GM21447 (cell line): Measurements from ENCODE around the gene AKAP13.

Experiments used
- ATAC-seq: cut with Tn5 transposase; IDR thresholded peaks from one replicate; pipeline ENCODE4 v1.9.1; 2021; ENCODE audit not compliant: unreplicated experiment

AKAP13 gene

DNA sequence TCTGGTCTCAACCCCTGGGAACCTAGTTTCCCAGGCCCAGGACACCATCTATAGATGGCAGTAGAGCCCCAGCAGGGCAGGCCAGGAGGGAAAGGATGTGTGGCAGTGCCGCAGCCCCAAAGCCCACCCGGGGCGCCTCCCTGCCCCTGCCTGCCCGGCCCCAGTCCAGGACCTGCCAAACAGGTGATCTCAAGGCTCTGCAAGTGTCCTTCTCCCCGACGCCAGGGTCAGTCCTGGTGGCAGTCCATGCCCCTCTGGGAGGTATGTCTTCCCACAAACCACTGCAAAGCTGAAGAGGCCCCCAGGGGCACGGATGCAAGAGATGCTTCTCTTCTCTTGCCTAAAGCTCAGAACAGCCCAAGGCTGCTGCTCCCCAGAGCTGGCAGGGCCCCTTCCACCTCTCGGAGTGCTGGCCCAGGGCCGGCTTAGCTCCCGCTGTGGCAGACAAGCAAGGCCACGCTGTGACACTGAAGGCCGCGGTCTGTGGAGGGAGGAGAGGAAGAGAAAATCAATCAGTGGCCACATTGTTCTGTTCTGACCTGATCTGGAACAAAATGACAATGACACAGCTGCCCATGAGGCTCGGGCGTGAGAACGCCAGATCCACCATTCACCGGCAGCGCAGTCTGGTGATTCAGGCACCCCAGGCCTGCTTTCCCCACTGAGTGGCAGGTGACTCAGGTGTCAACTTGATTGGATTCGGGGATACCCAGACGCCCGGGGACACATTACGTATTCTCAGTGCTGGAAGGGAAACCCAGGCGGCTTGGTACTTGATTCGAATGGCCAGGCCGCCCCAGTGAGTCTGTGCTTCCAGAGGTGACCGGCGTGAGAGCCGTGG, 380.3 kb downstream of the AKAP13 start:
- no peak for ATAC-seq

DNA sequence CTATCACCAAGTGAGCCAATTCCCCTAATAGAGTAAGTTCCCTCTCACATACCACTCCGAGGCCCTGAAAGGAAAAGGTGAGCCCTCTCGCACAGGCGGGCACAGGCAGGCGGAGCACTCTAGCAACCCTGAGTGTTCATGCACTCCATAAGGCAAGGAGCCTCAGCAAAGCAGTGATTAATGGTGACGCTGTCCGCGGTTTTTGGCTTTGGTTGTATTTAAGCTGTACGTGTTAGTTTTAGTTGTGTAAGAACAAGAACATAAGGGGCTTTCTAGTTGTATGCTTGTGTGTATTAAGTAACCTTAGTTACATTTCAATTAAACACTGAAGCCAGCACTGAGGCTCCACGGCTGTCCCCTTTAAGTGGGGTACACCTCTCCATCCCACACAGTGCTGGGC, 381.2 kb downstream of the AKAP13 start:
- ATAC-seq: no peak

DNA sequence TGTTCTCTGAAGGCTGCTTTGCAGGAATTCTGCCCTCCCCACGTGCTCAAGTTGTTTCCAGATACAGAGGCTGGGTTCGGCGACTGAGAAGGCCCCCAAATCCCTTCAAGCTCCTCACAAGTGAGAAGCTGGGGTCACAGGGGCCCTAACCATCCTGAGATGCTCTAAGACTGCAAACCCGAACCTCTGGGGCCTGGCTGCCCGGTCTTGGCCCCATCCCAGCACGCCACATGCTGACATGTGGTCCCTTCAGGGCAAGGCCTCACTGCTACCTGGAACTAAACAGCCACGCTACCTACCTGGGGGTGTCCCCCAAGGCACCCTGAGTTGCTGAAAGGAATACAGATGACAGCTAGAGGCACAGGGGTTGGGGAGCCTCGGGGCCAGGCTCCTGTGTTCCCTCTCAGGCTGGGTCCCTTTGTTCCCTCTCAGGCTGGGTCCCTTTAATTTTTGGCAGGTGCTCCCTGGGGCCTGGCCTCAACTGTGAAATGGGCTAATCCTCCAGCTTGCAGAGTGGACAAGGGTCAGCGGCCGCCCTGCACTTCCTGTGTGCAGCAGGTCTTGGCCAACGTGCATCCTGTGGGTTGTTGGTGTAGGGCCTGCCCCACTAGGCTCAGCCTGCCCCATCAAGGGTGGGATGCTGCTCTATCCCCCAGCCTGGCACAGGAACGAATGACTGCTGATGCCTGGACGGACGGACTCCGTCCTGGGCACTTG, 381.8 kb downstream of the AKAP13 start:
- no peak for ATAC-seq

DNA sequence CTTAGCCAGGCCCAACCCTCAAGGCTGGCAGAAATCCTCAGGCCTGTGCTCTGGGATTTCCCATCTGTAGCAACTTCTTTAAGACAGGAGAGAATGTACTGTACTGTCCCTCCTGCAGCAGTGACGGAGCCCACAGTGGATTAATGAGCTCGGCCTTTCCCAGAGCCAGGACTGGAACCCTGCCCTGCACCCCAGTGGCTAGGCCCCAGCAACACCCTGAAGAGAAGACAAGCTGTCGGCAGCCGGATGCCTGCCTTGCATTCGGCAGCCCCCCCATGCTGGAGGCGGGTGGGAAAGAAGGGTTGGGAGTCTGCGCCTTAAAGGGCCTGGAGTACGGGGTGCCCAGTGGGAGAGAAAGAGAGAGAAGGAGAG, 382.3 kb downstream of the AKAP13 start:
- no peak for ATAC-seq

DNA sequence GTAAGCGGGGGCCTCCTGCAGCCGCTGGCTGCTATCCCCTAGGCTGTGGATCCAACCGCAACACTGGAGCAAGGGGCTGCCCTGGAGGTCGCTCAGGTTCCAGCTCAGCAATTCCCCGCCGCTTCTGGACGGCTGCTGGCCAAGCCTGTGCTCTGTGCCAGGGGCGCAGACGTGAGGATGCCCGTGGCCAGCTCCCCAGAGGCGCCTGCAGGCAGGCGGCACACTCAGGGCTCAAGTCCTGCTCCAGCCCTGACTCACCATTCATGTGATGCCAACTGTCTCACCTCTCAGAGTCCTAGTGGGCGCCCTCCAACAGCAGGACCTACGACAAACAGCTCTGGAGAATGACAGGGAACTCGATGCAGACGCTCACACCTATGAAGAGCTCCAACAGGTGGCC, 382.8 kb downstream of the AKAP13 start:
- no peak for ATAC-seq

DNA sequence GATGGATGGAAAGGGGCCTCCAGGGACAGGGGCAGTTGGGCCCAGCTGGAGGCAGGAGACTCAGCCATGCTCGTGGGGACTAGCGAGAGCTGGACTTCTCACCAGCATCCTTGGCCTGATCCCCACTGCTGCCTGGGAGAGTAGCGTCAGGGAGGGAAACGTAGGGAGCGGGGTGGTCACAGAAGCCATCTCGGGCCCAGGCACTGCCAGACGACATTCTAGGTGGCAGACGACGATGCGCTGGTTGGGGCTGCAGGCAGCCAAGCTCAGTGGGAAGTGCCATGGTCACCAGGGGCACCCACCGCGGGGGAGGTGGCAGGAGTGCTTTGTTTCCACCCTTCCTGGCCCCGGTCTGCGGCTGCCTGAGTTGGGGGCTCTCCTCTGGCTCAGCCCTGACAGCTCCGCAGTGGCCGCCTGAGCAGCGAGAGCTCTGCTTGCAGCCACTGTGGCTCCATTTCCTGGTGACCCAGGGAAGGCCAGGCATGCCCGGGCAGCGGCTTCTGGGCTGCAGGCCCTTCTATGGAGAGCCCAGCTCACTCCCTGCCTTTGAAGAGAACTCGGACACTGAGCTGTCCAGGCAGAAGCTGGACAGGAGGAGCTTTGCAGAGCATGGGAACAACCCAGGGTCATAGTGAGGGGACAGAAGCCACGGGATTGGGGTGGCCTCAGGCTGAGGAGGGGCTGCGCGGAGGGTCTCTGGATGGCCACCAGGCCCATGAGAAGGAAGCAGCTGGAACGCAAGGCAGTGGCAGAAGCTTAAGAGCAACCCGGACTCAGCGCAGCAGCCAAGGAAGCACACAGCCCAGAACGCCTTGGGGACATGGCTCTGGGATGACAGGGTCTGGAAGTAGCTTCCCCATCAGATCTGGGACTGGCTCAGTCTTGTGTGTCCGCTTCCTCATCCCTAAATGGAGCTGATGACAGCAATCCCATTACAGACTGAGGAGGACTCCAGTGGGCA, 383.6 kb downstream of the AKAP13 start:
- no peak for ATAC-seq

DNA sequence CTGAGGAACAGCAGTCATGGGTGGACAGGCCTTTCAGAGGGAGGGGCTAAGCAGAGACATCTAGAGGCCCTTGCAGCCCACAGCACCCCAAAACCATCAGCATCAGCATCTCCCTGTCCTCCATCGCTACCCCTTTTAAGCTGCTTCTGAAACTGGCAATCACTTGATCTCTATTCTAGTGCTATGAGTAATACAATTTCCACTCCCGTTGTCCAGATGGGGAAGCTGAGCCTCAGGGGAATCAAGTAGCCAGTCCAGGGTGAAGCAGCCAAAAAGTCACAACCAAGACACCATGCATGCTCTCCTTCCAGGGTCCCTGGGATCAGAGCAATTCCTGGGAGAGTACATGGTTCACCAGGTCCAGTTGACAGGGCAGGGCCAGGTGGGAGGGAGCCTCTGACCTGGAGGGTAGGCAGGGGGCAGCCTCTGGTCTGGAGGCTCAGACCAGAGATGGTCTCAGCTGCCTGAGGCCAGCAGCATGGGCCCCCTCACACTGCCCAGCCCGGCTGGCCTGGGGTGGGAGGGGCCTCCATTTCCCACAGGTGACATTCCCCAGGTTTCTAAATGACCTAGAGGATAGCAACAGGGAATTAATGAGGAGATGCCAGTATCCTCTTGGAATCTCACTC, 384.4 kb downstream of the AKAP13 start:
- ATAC-seq: no peak

DNA sequence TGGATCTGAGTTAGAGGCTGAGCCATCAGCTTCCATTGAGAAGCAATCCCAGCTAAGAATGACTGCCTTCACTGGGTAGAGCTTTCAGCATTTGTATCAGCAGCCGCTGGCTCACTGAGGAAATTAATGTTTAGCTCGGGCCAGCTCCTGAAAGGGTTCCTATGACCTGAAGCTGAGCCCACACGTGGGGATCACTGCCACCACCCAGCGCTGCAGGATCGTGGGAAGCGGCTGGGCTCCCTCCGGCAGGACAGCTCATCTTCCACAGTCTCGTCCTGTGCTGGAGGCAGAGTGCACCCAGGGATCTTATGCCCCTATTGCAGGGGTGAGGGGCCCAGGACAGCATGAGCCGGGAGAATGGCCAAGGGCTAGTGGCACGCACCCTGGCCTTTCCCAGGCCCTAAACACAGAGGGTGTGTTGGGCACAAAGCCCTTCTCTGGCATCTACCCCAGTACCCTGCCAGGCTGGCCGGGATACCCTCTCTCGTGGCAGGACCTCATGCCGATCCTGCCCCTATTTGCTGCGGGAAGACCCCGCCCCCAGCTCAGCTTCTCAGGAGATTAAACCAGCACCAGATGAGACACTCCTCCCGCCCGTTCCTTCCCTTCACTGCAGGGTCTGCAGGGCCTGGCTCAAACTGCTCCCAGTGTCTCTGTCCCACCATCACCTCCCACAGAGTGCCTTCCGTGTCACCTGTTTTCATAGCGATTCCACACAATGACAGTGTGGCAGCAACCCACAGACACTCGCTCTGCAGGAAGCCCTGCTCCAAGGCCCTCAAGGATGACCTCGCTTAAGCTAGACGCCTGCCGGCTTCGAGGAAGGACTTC, 385.8 kb downstream of the AKAP13 start:
- ATAC-seq: no peak

DNA sequence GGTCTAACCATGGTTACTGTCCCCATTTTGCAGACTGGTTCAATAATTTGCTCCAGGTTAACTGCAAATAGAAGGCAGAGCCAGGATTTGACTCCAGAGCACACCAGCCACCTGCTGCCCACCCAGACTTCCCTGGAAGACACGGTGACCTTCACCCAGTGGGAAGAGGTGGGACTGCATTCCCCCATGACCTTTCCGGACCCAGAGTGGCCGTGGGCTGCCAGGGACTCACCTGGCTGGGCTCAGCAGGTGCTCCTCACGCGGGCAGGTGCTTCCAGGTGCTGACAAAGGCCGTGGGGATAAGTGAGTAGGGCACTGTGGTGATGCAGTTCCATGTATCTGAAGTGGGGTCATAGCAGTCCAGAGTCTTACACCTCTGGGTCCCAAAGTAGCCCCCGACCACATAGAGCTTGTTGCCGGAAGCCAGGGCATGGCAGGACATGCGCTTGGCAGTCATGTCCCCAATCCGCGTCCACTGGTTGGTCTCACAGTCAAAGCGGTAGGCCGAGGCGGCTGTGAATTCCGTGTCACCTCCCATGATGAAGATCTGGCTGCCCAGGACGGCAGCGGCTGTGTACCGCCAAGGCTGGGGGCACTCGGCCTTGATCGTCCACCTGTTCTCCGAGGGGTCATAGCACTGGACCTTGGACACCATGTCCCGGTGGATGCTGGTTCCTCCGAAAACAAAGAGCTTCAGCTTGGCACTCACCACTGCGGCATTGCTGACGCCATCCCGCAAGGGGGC, 387.6 kb downstream of the AKAP13 start:
- no peak for ATAC-seq

DNA sequence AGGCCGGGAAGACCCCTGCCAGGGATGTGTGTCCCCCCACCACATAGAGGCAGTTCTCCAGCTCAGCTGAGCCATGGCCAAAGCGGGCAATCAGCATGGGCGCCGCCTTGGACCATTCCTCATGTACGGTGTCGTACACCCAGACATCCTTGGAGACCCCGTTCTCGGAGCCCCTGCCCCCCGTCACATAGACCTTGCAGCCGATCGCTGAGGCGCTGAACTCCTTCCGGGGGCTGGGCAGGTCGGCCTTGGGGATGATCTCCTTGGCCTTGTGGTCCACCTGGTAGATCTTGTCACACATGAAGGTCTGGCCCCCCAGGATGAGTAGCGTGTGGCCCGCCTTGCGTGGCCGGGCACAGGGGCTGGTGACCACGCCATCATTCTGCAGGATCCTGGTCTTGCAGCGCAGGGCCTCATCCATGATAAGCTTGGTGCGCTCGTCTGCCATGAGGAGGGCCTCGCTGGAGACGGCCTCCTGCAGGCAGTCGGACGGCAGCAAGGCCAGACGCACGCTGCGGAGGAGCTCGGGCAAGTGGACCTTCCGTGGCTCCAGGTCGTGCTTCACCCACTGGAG, 388.3 kb downstream of the AKAP13 start:
- ATAC-seq: no peak

DNA sequence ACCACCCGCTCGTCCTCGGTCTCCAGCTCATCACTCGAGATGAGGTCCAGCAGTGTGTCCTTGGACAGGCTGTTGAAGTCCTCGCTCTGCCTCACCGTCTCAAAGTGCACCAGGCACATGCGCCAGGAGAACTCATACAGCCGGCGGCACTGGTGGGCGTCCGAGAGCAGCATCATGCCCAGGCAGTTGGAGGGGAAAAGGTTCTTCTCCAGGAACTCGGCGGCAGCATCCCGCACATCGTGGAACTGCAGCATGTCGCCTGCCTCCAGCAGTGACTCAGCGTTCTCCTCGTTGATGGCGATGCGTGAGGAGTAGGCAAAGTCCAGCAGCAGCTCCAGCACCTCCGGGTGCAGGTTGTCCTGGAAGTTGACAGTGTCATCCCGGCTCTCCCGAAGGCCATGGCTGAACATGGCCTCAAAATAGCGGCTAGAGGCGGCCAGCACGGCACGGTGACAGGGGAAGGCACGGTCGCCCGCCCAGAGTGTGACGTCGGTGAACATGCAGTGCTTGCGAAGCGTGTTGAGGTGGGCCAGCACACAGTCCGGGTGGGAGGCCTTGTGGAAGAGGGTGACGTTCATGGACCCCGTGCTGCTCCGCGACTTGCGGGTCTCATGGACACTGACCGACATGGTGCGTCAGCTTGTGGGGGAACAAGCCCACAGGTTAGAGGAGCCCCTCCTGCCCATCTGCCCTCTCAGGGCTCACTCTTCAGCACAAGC, 388.9 kb downstream of the AKAP13 start:
- ATAC-seq: no peak

DNA sequence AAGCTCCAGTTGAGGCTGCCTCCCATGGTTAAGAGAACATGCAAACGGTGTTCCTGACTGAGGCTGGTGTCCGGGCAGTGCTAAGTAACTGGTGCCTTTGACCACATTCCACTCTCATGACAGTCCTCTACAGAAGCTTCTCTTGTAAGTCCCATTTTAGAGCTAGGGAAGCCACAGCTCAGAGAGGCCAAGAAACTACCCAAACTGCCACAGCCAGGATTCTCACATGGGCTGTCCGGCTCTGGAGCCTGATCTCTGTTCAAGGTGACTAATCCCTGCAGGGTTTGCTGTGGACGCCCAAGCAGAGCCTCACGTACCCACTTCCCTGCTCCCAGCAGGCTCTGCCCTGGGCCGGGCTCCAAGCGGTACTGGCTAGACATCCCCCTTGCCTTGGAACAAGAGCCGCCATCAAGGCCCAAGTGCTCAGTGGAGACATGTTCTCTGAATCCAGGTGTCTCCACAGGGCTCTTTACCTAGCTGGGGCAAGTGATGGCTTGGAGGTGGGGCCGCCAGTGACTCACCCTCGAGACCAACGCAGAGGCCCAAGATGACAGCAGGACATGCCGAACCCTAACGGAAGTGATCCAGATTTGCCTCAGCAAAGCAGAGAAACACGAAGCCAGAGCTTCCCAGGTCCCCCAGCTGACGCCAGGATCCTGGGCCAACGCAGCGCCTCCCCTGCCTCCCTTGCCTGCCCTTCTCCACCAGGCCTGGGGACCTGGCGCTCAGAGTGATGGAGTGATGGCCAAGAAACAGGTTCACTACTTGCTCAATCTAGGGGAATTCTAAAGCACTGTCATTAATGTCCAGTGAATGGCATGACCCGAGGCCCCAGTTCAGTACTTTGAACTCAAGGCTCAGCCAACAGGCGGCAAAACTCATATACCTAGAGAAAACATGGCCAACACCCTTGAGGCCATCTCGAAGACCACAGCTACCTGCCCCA, 390.0 kb downstream of the AKAP13 start:
- ATAC-seq: no peak

DNA sequence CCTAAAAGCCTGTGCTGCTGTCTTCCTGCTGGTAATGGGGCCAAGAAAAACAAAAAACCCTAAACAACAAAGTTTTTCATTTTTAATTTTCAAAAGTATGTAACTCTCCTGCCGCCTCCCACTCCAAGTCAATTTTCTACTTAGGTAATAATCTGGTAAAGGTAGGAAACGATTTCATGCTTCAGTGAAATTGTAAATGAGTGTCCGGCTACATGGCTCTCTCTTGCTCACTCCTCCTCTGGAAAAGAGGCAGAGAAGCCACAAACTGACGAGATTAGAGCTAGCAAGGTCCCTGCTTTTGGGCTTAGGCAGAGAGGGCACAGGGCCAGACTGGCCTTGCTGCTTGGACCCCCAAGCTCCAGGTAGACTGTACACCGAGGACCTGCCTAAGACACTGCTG, 390.9 kb downstream of the AKAP13 start:
- no peak for ATAC-seq

DNA sequence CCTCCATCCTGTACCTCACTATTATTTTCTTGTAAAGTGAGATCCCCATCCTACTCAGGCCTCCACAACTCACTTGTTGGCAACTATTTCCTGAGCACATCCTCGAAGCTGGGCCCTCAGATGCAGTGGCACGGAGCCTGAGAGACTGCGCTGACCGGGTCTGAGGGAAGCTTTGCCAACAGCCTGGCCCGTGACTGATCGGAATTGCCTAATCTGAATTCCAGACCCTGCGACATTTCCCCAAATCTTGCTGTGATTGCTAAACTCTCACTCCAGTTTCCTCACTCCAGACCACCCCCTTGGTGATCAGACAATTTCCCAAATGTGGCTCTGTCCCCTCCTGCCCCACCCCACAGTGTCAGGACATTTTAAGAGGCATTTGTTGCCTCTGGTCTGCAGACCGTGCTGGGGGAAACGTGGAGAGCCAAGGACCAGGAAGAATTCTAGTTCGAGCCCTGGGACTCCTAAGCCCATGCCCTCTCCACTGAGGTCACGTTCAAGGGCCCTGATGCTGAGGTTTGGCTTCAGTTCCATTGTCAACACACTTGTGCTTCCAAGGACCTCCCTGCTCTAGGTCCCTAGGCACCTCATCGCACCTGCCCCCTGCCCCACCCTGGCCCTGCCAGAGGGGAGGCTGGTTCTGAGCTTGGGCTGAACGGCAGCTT, 391.5 kb downstream of the AKAP13 start:
- ATAC-seq: no peak

DNA sequence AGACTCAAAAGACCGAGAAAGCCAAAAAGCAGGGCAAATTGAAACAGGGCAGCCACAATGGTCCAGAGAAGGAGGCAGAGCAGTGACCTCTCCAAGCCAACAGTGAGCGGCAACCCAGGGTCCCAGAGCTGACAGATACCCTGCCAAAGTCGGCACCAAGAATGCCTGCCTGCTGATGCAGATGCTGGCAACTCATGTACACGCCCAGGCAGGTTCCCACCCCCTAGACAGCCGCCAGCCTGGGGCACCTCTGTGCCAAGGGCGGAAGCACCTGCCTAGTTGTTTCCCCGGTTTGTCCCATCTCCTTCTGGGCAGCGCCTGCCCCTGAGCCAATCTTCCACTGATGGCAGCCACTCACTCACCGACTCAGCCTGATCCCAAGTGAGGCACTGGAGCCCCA, 392.3 kb downstream of the AKAP13 start:
- ATAC-seq: no peak

DNA sequence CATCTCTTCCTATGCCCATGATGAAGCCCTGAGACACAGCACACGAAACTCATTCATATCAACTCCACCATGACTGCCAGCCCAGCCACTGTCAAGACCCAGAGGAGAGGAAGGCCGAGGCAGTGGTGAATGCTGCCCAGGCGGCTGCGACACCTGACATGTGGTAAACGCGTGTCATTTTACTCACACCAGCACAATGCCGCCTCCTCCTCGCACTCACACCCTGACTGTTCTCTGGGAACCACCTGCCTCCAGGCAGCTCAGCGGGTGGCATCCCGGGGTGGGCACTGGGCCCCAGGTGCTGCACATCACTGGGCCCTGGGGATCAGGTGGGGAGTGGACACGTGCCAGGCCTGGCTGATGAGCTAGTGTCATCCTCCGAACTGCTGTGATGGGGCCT, 392.8 kb downstream of the AKAP13 start:
- no peak for ATAC-seq

DNA sequence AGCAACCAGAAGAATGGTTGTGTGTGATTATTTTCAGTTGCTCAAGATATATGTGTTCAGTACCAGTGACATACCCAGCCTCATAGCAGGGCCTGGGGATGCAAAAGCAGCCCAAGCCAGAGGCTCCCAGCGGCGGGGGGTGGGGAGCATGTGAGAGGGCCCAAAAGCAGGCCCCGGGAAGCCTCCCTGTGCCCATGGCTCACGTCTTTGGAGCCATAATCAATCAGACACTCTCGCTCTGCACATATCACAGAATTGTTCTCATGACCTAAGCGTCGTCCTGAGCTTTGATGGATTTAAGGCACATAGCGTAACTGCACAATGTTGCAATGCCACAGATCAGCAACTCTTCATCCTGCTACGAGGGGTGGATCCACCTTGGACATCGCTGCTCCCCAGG, 393.6 kb downstream of the AKAP13 start:
- no peak for ATAC-seq
